Measurements from ENCODE around the gene TOMM40L. TPM values are rescaled to one million over a fixed set of nuclear protein-coding genes. Genes with fewer than 3 reads are reported as not detected.
"Not testable (repeated sequence)": the region's sequence is repeated elsewhere in the genome, so short reads cannot be mapped to it uniquely, and the experiment has no call there.

TOMM40L gene
- polyA plus RNA-seq, 1 experiment: 13.1 TPM

GRCh38 chr1:161242313-161242712 lies 16.5 kb downstream of the TOMM40L start:
- Histone ChIP-seq H3K4me3 (ENCODE audit: low read depth, low read length) (no peak overlapping the region), H3K27me3 (ENCODE audit: control insufficient read depth, insufficient read depth, low read length) (no peaks in the 10 kb centered on the region; the same call in 1 of the 2 replicates), H3K36me3 (ENCODE audit: control insufficient read depth, insufficient read depth, low read length) (no peaks in the 10 kb centered on the region)
- no peak for TF ChIP-seq CTCF (IDR thresholded peaks at IDR 0.05; ENCODE audit: insufficient read depth, low read depth, low read length)
- CTCF ChIA-PET: interaction anchor here (1.0 to 1.8 kb wide), 3 partner anchors 9 to 15 kb away, joined by 3 to 7 read pairs (median 5); no protein-coding TSS in a partner anchor
- POLR2A ChIA-PET: no interaction called here
- no peak for DNase-seq (ENCODE audit: low read depth)

GRCh38 chr1:161244888-161245287 lies 19.0 kb downstream of the TOMM40L start:
- ChIA-PET CTCF (interaction anchor here (0.6 kb wide), 1 partner anchor 140 kb away, joined by 3 read pairs; no protein-coding TSS in a partner anchor), POLR2A (no interaction called here)
- DNase-seq (ENCODE audit: low read depth): no peak
- no peaks in the 10 kb centered on the region; the same call in 1 of the 2 replicates for H3K27me3 ChIP-seq (ENCODE audit: control insufficient read depth, insufficient read depth, low read length)
- H3K4me3 ChIP-seq (ENCODE audit: low read depth, low read length): no peak overlapping the region
- H3K36me3 ChIP-seq (ENCODE audit: control insufficient read depth, insufficient read depth, low read length): no peaks in the 10 kb centered on the region
- TF ChIP-seq CTCF (IDR thresholded peaks at IDR 0.05; ENCODE audit: insufficient read depth, low read depth, low read length): no peak

GRCh38 chr1:161250100-161250499 lies 24.2 kb downstream of the TOMM40L start:
- POLR2A ChIA-PET: interaction anchor here (0.7 kb wide), 1 partner anchor 24 kb away, joined by 3 read pairs; the partner anchor contains the start of gene TOMM40L

GRCh38 chr1:161250829-161251228 lies 25.0 kb downstream of the TOMM40L start:
- H3K4me3 ChIP-seq (ENCODE audit: low read depth, low read length): no peak overlapping the region
- POLR2A ChIA-PET: no interaction called here
- no peaks in the 10 kb centered on the region for H3K27me3 ChIP-seq (ENCODE audit: control insufficient read depth, insufficient read depth, low read length)
- DNase-seq (ENCODE audit: low read depth): no peak
- CTCF ChIA-PET: interaction anchor here (1.1 to 4.0 kb wide), 2 partner anchors 24 to 131 kb away, joined by 3 to 29 read pairs; partner anchors contain the start of gene TOMM40L
- TF ChIP-seq CTCF (IDR thresholded peaks at IDR 0.05; ENCODE audit: insufficient read depth, low read depth, low read length): no peak
- H3K36me3 ChIP-seq (ENCODE audit: control insufficient read depth, insufficient read depth, low read length): no peaks in the 10 kb centered on the region

More at GRCh38 chr1:161250100-161250499, 24.2 kb downstream of the TOMM40L start:
- H3K4me3 ChIP-seq (ENCODE audit: low read depth, low read length); DNase-seq (ENCODE audit: low read depth); H3K36me3 ChIP-seq (ENCODE audit: control insufficient read depth, insufficient read depth, low read length); H3K27me3 ChIP-seq (ENCODE audit: control insufficient read depth, insufficient read depth, low read length): not testable (repeated sequence)
- CTCF ChIA-PET: interaction anchor here (1.1 to 4.0 kb wide), 2 partner anchors 23 to 132 kb away, joined by 3 to 29 read pairs; partner anchors contain the start of gene TOMM40L

GRCh38 chr1:161251579-161251978 lies 25.7 kb downstream of the TOMM40L start:
- Histone ChIP-seq H3K36me3 (ENCODE audit: control insufficient read depth, insufficient read depth, low read length) (no peaks in the 10 kb centered on the region), H3K4me3 (ENCODE audit: low read depth, low read length) (no peak overlapping the region), H3K27me3 (ENCODE audit: control insufficient read depth, insufficient read depth, low read length) (no peaks in the 10 kb centered on the region)
- ChIA-PET POLR2A (no interaction called here), CTCF (no interaction called here)
- no peak for DNase-seq (ENCODE audit: low read depth)
- TF ChIP-seq CTCF (IDR thresholded peaks at IDR 0.05; ENCODE audit: insufficient read depth, low read depth, low read length): no peak

- CTCF ChIA-PET; H3K36me3 ChIP-seq (ENCODE audit: control insufficient read depth, insufficient read depth, low read length); H3K4me3 ChIP-seq (ENCODE audit: low read depth, low read length); POLR2A ChIA-PET; DNase-seq (ENCODE audit: low read depth): not testable (repeated sequence)
- H3K27me3 ChIP-seq (ENCODE audit: control insufficient read depth, insufficient read depth, low read length): peaks cover 19% of the 10 kb centered on the region
These were observed 29.4 kb downstream of the TOMM40L start for GRCh38 chr1:161255302-161255701.

- POLR2A ChIA-PET; H3K4me3 ChIP-seq (ENCODE audit: low read depth, low read length); H3K36me3 ChIP-seq (ENCODE audit: control insufficient read depth, insufficient read depth, low read length); DNase-seq (ENCODE audit: low read depth); CTCF ChIA-PET: not testable (repeated sequence)
- H3K27me3 ChIP-seq (ENCODE audit: control insufficient read depth, insufficient read depth, low read length): peaks cover 25% of the 10 kb centered on the region
These were observed 30.2 kb downstream of the TOMM40L start for GRCh38 chr1:161255955-161256520.

GRCh38 chr1:161257109-161257508 lies 31.2 kb downstream of the TOMM40L start:
- DNase-seq (ENCODE audit: low read depth); H3K36me3 ChIP-seq (ENCODE audit: control insufficient read depth, insufficient read depth, low read length); POLR2A ChIA-PET; H3K4me3 ChIP-seq (ENCODE audit: low read depth, low read length): not testable (repeated sequence)
- peaks cover 32% of the 10 kb centered on the region for H3K27me3 ChIP-seq (ENCODE audit: control insufficient read depth, insufficient read depth, low read length)
- CTCF ChIA-PET: interaction anchor here (1.3 to 1.6 kb wide), 3 partner anchors 29 to 34 kb away, joined by 3 to 7 read pairs (median 4); partner anchors contain the start of gene TOMM40L

Data from BJ (cell line).